GM12878 (cell line): ENCODE results near the gene AKR1B15. TPM values are rescaled to one million over a fixed set of nuclear protein-coding genes. Genes with fewer than 3 reads are reported as not detected.

Experiments
- ATAC-seq: fragments of 200-7000 bp; cut with Tn5 transposase; 3 replicates; pipeline ENCODE4 v1.9.1; 2020; ENCODE audit warnings: mild to moderate bottlenecking, moderate library complexity
- BruUV-seq: library from RNA; stranded (reverse); fragments of 400-500 nt; replicated peaks from 2 replicates; lab custom pipeline; 2021; lab: Mats Ljungman, UMichigan
- CTCF ChIA-PET: fragments of 300-600 bp; sonication (Branson Sonifier 250); formaldehyde crosslinking; extraction: SDS; loops from one replicate; lab custom pipeline; 2021; ENCODE audit warnings: inconsistent platforms; lab: Yijun Ruan, JAX
- POLR2A ChIA-PET: fragments of 350-600 bp; formaldehyde crosslinking; extraction: SDS; loops from one replicate; lab custom pipeline; 2021; ENCODE audit warnings: inconsistent platforms; lab: Charles Lee
- RAD21 ChIA-PET: fragments of 300-600 bp; sonication (Branson Sonifier 250); formaldehyde crosslinking; loops from one replicate; lab custom pipeline; 2023; ENCODE audit warnings: antibody characterized with exemption; ENCODE audit not compliant: unreplicated experiment; lab: Charles Lee
- SMC1A ChIA-PET: fragments of 300-600 bp; sonication (Branson Sonifier 250); formaldehyde crosslinking; loops from one replicate; lab custom pipeline; 2023; ENCODE audit not compliant: unreplicated experiment, uncharacterized antibody; lab: Charles Lee
- DNase-seq: peaks from one replicate; pipeline ENCODE4 v3.0.0-alpha.2; 2011; ENCODE audit warnings: low read depth, low spot score
- FAIRE-seq: peaks from 3 replicates; lab custom pipeline; 2011; peaks lifted over from hg19 to GRCh38; lab: Jason Lieb, UNC
- H2AFZ ChIP-seq: 2 replicates; pipeline ENCODE4 v1.6.0; 2011; ENCODE audit warnings: low read depth, low read length, control low read depth; ENCODE audit not compliant: control insufficient read depth
- H3K27ac ChIP-seq: 2 replicates; pipeline ENCODE4 v1.5.1; 2011; ENCODE audit warnings: control low read depth; ENCODE audit not compliant: control insufficient read depth, insufficient read depth
- H3K27me3 ChIP-seq, 2 experiments: replicated peaks in 1 of 2; 2 replicates each; pipeline versions ENCODE4 v1.6.0 to v1.6.1; 2011; ENCODE audit warnings: low read length in 1 of 2; ENCODE audit not compliant: control insufficient read depth in 2 of 2, insufficient read depth in 2 of 2
- H3K36me3 ChIP-seq, 2 experiments: 2 replicates each; pipeline ENCODE4 v1.5.1; 2011; ENCODE audit warnings: low read length in 1 of 2; ENCODE audit not compliant: control insufficient read depth in 2 of 2, insufficient read depth in 2 of 2
- H3K4me1 ChIP-seq: 2 replicates; pipeline ENCODE4 v1.6.1; 2011; ENCODE audit warnings: mild to moderate bottlenecking, low read length, moderate library complexity, mixed read lengths; ENCODE audit not compliant: control insufficient read depth, insufficient read depth
- H3K4me2 ChIP-seq: 2 replicates; pipeline ENCODE4 v1.6.0; 2011; ENCODE audit warnings: control low read depth; ENCODE audit not compliant: control insufficient read depth, insufficient read depth
- H3K4me3 ChIP-seq: fragments of 200-600 bp; sonication (generic); 2 replicates; pipeline ENCODE4 v1.5.1; 2016
- H3K79me2 ChIP-seq: 2 replicates; pipeline ENCODE4 v1.6.0; 2011; ENCODE audit warnings: low read length; ENCODE audit not compliant: control insufficient read depth, insufficient read depth
- H3K9ac ChIP-seq: 2 replicates; pipeline ENCODE4 v1.8.0; 2011; ENCODE audit warnings: low read length, control low read depth, mixed read lengths; ENCODE audit not compliant: control insufficient read depth, insufficient read depth
- H3K9me3 ChIP-seq: replicated peaks from 3 replicates; pipeline ENCODE4 v1.5.1; 2011; ENCODE audit warnings: mild to moderate bottlenecking, low read length; ENCODE audit not compliant: control insufficient read depth, insufficient read depth
- H4K20me1 ChIP-seq: 2 replicates; pipeline ENCODE4 v1.6.0; 2011; ENCODE audit not compliant: control insufficient read depth, insufficient read depth
- ASH2L ChIP-seq: fragments of 300-600, 200-600 bp; sonication (generic); IDR thresholded peaks from 2 replicates; pipeline ENCODE4 v1.6.1; 2017; ENCODE audit warnings: low read depth, mild to moderate bottlenecking, borderline replicate concordance
- CEBPZ ChIP-seq: fragments of 150-350 bp; IDR thresholded peaks from 2 replicates; pipeline ENCODE4 v1.6.1; 2016; ENCODE audit warnings: low read depth, low read length
- E2F4 ChIP-seq: IDR thresholded peaks from 2 replicates; pipeline ENCODE4 v1.6.1; 2012; ENCODE audit warnings: low read depth, low read length, improper control_type of control experiment
- HDAC2 ChIP-seq: fragments of 200-600 bp; sonication (generic); IDR thresholded peaks from 2 replicates; pipeline ENCODE4 v1.6.1; 2017
- MTA2 ChIP-seq: fragments of 450-650 bp; IDR thresholded peaks from 2 replicates; pipeline ENCODE4 v1.6.1; 2016; ENCODE audit warnings: low read depth, mild to moderate bottlenecking, moderate library complexity
- NRF1 ChIP-seq: conservative IDR thresholded peaks from 2 replicates; pipeline ENCODE4 v1.6.1; 2011; ENCODE audit warnings: mild to moderate bottlenecking, low read depth, low read length, improper control_type of control experiment
- PBX3 ChIP-seq: IDR thresholded peaks from 2 replicates; pipeline ENCODE4 v1.6.1; 2011; ENCODE audit warnings: mild to moderate bottlenecking, low read depth, low read length, moderate library complexity; ENCODE audit not compliant: insufficient replicate concordance
- RFX5 ChIP-seq: IDR thresholded peaks from 2 replicates; pipeline ENCODE4 v1.6.1; 2011; ENCODE audit warnings: low read depth, low read length, improper control_type of control experiment
- SKIL ChIP-seq: fragments of 450-650 bp; IDR thresholded peaks from 2 replicates; pipeline ENCODE4 v1.6.1; 2017; ENCODE audit warnings: mild to moderate bottlenecking, low read depth, inconsistent platforms; ENCODE audit not compliant: poor library complexity, severe bottlenecking
- TCF7 ChIP-seq: IDR thresholded peaks from 2 replicates; pipeline ENCODE4 v1.6.1; 2014; ENCODE audit warnings: antibody characterized with exemption, borderline replicate concordance
- ZNF274 ChIP-seq: IDR thresholded peaks from one replicate; pipeline ENCODE4 v1.8.0; 2011; ENCODE audit not compliant: insufficient read length, insufficient read depth
- ZSCAN29 ChIP-seq: fragments of 450-650 bp; IDR thresholded peaks from 2 replicates; pipeline ENCODE4 v1.6.1; 2017; ENCODE audit warnings: mild to moderate bottlenecking, moderate library complexity
- WGBS: methylation state at CpG from one replicate; pipeline ENCODE4 v1.1.6; 2016; ENCODE audit warnings: low lambda C conversion rate; ENCODE audit not compliant: insufficient replicate concordance, insufficient coverage; ENCODE audit errors: missing lambda C conversion rate; 5-methylcytosine and 5-hydroxymethylcytosine counted together
- in situ Hi-C: fragments of 300-500 bp; cut with MboI; formaldehyde crosslinking; loops from 9 replicates; pipeline ENCODE4 v1.14.3; 2018; ENCODE audit warnings: mixed read lengths
- intact Hi-C: fragments of 100-400 bp; cut with micrococcal nuclease; formaldehyde crosslinking; loops from one replicate; pipeline ENCODE4 v1.14.2; 2022; ENCODE audit not compliant: unreplicated experiment
- polyA plus RNA-seq, 11 experiments: library from polyadenylated mRNA; depleted of rRNA in 4 of 11; unstranded in 6 of 11; stranded (reverse) in 5 of 11; fragments of >200 nt; fragmentation: Nextera tagmentation in 4 of 11; fragmentation: Illumina TruSeq in 1 of 11; extraction: Ambion mirVana in 4 of 11; extraction: Trizol in 1 of 11; gene quantifications; 1 replicate in 1 of 11; 2 replicates in 10 of 11; pipeline versions ENCODE4 v1.2.1 to v1.2.3, GENCODE V29; 2011 to 2016; ENCODE audit warnings: inconsistent platforms in 2 of 11, missing spikeins in 2 of 11, low read depth in 1 of 11
- total RNA-seq, 4 experiments: library from RNA; depleted of rRNA in 3 of 4; stranded (reverse); fragments of >200 nt in 3 of 4; fragmentation: Illumina TruSeq in 1 of 4; extraction: Trizol in 1 of 4; gene quantifications; 2 replicates each; pipeline versions ENCODE4 v1.2.1 to v1.2.3, GENCODE V29; 2013 to 2021

Gene AKR1B15
- total and polyA plus RNA-seq, 10 of the 15 experiments (the other 5 are each of a cell fraction or from before 2014, with no cell fraction given): 0.06 TPM; not detected in 9

- TF ChIP-seq SKIL (no peak), MTA2 (no peak), TCF7 (no peak), HDAC2 (no peak), CEBPZ (no peak)
- TF ChIP-seq, all 136 proteins: peak for 0
Observed at GRCh38 chr7:134599371-134599770, 50.5 kb downstream of the AKR1B15 start (continued).

GRCh38 chr7:134601459-134601858, 52.5 kb downstream of the AKR1B15 start:
- 0% methylated on average over 4 of the region's 4 CpGs for WGBS
- CTCF ChIA-PET: interaction anchor here (1.5 to 3.8 kb wide), 2 partner anchors 53 to 169 kb away, joined by 3 to 23 read pairs; partner anchors contain the start of gene AKR1B15

More at GRCh38 chr7:134601459-134601858, 52.5 kb downstream of the AKR1B15 start:
- DNase-seq (no peak), FAIRE-seq (no peak), ATAC-seq (no peak)
- Histone ChIP-seq H4K20me1 (no peaks in the 10 kb centered on the region), H3K4me3 (no peak overlapping the region), H3K79me2 (no peaks in the 10 kb centered on the region), H3K27me3 (no peaks in the 10 kb centered on the region), H3K4me2 (no peak overlapping the region), H3K9me3 (no peaks in the 10 kb centered on the region; the same call in 2 of the 3 replicates), H3K27ac (no peak overlapping the region), H3K4me1 (no peaks in the 10 kb centered on the region), H3K36me3 (no peaks in the 10 kb centered on the region), H2AFZ (no peak overlapping the region), H3K9ac (no peak overlapping the region)
- RAD21 ChIA-PET: no interaction called here
- POLR2A ChIA-PET: no interaction called here
- TF ChIP-seq RFX5: no peak
- TF ChIP-seq ZNF274: no peak
- no peak for TF ChIP-seq ASH2L
- TF ChIP-seq NRF1: no peak
- no peak for TF ChIP-seq ZSCAN29
- no peak for TF ChIP-seq PBX3
- TF ChIP-seq E2F4: no peak
- intact Hi-C loops (no loop called here), in situ Hi-C loops (loop anchor here (5.0 kb wide), 2 partner anchors 89 to 169 kb away; no protein-coding TSS in a partner anchor)
- no TSS peak for BruUV-seq
- SMC1A ChIA-PET: interaction anchor here (2.1 kb wide), 1 partner anchor 169 kb away, joined by 13 read pairs; no protein-coding TSS in a partner anchor
